Esophagus squamous epithelium (tissue), 5 donors: ENCODE results near the gene ANKMY2. TPM values are rescaled to one million over a fixed set of nuclear protein-coding genes. Genes with fewer than 3 reads are reported as not detected.

Experiments used
- DNase-seq: peaks from one replicate; lab custom pipeline; 2025; lab: John Stamatoyannopoulos, UW
- H3K27ac ChIP-seq, 4 donors: fragments of 200-600 bp; sonication (generic); one replicate each; pipeline ENCODE4 v1.5.1; 2016 to 2019; ENCODE audit warnings: mild to moderate bottlenecking in 1 of 4
- H3K27me3 ChIP-seq, 4 donors: fragments of 200-600 bp; sonication (generic); 1 replicate in 3 of 4; 2 replicates in 1 of 4; pipeline versions ENCODE4 v1.5.1 to v1.6.0; 2017 to 2021; ENCODE audit warnings: antibody characterized with exemption in 1 of 4
- H3K36me3 ChIP-seq, 3 donors: fragments of 200-600 bp; sonication (generic); one replicate each; pipeline ENCODE4 v1.5.1; 2016 to 2019
- H3K4me1 ChIP-seq, 3 donors: fragments of 200-600 bp; sonication (generic); one replicate each; pipeline ENCODE4 v1.5.1; 2017 to 2019
- H3K4me3 ChIP-seq, 4 donors: fragments of 200-600 bp; sonication (generic); 1 replicate in 3 of 4; 2 replicates in 1 of 4; pipeline ENCODE4 v1.5.1; 2016 to 2019; ENCODE audit warnings: mild to moderate bottlenecking in 2 of 4, moderate library complexity in 1 of 4
- H3K9me3 ChIP-seq, 3 donors: fragments of 200-600 bp; sonication (generic); one replicate each; pipeline ENCODE4 v1.5.1; 2016 to 2019
- POLR2A ChIP-seq, 4 donors: fragments of 450-650 bp; IDR thresholded peaks; one replicate each; pipeline ENCODE4 v1.6.1; 2017; ENCODE audit warnings: antibody characterized with exemption in 4 of 4, mild to moderate bottlenecking in 4 of 4, moderate library complexity in 3 of 4
- WGBS, 2 donors: methylation state at CpG; one replicate each; pipeline ENCODE4 v1.1.5; 2018; 5-methylcytosine and 5-hydroxymethylcytosine counted together
- intact Hi-C: fragments of 100-400 bp; cut with DNase I; formaldehyde crosslinking; loops from one replicate; pipeline ENCODE4 v1.15.0; 2022
- total RNA-seq, 4 donors: library from RNA; depleted of rRNA; stranded (reverse); fragments of >200 nt; gene quantifications; one replicate each; pipeline ENCODE4 v1.1.0, GENCODE V29; 2016
- TF ChIP-seq, protein P1 (sequence below), 6 experiments: fragments of 450-650 bp in 4 of 6; fragments of 200-600 bp in 2 of 6; sonication (generic) in 2 of 6; IDR thresholded peaks; one replicate each; pipeline ENCODE4 v1.5.1; 2016 to 2019; ENCODE audit warnings: antibody characterized with exemption in 6 of 6, mild to moderate bottlenecking in 4 of 6, moderate library complexity in 4 of 6
- donor health status: DM: yes; HTN: yes; CAD: no.

Gene ANKMY2
- total RNA-seq, 4 donors from 2014 or later = 3.8 to 13.4 (median 7.0) TPM

DNA sequence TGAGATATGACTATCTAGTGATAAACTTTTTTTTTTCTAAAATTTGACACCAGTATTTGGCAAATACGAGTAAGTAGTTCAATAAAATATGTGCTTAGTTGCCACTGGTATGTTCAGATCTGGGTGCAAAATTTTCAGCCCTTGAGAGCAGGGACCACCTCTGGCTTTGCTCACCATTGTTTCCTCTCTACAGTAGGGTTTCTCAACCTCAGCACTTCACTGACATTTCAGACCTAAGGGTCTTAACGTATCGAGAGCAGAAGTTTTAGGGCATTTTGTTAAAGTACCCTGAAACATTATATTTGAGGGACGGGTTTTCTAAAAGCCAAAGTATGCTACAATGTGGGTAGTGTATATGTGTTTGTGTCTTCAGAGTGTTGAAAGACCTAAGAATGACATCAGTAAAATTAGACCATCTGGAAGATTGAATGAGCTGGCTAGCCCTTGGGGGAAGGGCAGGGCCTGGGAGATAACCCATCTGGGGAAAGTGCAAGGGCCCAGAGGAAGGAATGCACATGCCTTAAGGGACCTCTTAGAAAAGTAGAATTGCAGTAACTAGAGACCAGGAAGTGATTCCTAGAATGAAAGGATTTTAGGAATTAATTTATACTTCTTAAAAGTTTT, 12.2 kb upstream of the ANKMY2 start:
- WGBS, 2 donors = 81 to 90% methylated on average over 4 of the region's 4 CpGs
- no peaks in the 10 kb centered on the region for H3K9me3 ChIP-seq

DNA sequence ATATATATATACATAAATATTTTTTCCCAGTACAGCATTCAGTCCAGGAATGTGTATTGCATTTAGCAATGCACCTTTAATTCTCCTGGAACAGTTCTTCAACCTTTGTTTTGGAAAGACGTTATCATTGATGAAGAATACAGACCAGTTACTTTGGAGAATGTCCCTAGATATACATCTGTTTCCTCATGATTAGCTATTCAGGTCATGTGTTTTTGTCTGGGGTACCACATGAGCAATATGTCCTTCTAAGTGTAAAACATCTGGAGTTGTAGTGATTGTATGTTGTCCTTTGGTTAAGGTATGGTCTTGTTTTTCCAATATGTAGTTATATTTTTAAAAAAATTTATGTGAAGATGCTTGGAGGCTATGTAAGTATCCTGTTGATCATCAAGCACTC, 10.6 kb upstream of the ANKMY2 start:
- Histone ChIP-seq H3K27ac (no peak overlapping the region), H3K9me3 (no peaks in the 10 kb centered on the region), H3K36me3 (no peaks in the 10 kb centered on the region), H3K27me3 (no peaks in the 10 kb centered on the region), H3K4me3 (no peak overlapping the region), H3K4me1 (peaks cover 15 to 68% (median 20%) of the 10 kb centered on the region in 3 donors)
- WGBS, 2 donors = 62 to 68% methylated on average over 1 of the region's 1 CpG
- TF ChIP-seq POLR2A (IDR thresholded peaks at IDR 0.05) = no peak
- TF ChIP-seq, protein P1, sequence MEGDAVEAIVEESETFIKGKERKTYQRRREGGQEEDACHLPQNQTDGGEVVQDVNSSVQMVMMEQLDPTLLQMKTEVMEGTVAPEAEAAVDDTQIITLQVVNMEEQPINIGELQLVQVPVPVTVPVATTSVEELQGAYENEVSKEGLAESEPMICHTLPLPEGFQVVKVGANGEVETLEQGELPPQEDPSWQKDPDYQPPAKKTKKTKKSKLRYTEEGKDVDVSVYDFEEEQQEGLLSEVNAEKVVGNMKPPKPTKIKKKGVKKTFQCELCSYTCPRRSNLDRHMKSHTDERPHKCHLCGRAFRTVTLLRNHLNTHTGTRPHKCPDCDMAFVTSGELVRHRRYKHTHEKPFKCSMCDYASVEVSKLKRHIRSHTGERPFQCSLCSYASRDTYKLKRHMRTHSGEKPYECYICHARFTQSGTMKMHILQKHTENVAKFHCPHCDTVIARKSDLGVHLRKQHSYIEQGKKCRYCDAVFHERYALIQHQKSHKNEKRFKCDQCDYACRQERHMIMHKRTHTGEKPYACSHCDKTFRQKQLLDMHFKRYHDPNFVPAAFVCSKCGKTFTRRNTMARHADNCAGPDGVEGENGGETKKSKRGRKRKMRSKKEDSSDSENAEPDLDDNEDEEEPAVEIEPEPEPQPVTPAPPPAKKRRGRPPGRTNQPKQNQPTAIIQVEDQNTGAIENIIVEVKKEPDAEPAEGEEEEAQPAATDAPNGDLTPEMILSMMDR (IDR thresholded peaks at IDR 0.05) = no peak
- no peak for DNase-seq
- intact Hi-C loops = no loop called here

More for the DNA sequence above, 12.2 kb upstream of the ANKMY2 start:
- peaks cover 3 to 68% (median 21%) of the 10 kb centered on the region in 3 donors for H3K4me1 ChIP-seq
- no peak for TF ChIP-seq POLR2A (IDR thresholded peaks at IDR 0.05)
- TF ChIP-seq, protein P1 (IDR thresholded peaks at IDR 0.05) = no peak
- H3K27ac ChIP-seq = no peak overlapping the region
- intact Hi-C loops = no loop called here
- DNase-seq = no peak
- no peaks in the 10 kb centered on the region for H3K36me3 ChIP-seq
- no peaks in the 10 kb centered on the region for H3K27me3 ChIP-seq
- no peak overlapping the region for H3K4me3 ChIP-seq

DNA sequence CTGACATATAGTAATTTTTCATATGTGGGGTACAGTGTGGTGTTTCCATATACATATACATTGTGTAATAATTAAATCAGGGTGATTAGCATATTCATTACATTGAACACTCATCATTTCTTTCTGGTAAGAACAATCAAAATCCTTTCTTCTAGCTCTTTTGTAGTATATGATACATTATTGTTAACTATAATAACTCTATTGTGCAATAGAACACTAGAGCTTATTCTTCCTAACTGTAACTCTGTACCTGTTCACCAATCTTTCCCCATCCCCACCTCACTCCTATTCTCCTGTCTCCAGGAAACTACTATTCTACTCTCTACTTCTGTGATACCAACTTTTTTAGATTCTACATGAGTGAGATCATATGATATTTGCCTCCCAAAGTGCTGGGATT, 9.8 kb upstream of the ANKMY2 start:
- DNase-seq = no peak
- Histone ChIP-seq H3K27me3 (no peaks in the 10 kb centered on the region), H3K9me3 (no peaks in the 10 kb centered on the region), H3K4me1 (peaks cover 14 to 68% (median 20%) of the 10 kb centered on the region in 3 donors), H3K36me3 (no peaks in the 10 kb centered on the region), H3K4me3 (no peak overlapping the region), H3K27ac (no peak overlapping the region)
- TF ChIP-seq POLR2A (IDR thresholded peaks at IDR 0.05) = no peak
- TF ChIP-seq, protein P1 (IDR thresholded peaks at IDR 0.05) = no peak
- intact Hi-C loops = no loop called here

DNA sequence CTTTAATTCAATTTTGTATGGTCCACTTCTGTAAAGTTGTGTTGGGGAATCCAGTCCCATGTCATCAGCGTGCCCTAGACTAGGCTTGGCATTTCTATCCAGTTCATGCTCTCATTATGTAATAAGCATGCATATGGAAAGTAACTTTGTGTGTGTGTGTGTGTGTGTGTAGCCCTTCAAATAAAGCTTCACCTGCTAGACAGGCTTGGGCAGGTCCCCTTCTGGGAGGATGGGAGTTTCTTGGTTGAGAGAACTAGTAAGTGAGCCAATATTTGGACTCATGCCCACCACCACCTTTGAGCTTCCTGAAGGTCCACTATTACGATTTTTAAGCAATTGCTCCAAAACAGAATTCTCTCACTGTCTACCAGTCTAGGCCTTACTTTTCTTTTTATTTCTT, 7.3 kb upstream of the ANKMY2 start:
- peak overlapping the region in 3 of 4 donors; percentile 50 to 73 (median 69) for H3K27ac ChIP-seq

DNA sequence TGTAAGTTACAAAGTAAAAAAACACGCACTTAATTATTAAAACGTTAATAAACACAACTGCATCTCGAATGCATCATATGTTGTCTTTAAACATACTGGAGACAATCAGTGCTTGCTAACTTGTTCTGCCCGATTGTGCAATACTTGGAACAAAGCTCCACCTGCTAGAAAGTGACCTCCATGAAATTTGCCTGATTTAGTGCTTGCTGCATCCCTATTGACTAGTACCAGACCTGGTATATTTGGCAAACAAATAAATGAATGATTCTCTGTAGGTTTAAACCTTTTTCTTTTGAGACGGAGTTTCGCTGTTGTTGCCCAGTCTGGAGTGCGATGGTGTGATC, 6.7 kb upstream of the ANKMY2 start:
- Histone ChIP-seq H3K9me3 (no peaks in the 10 kb centered on the region), H3K27me3 (no peaks in the 10 kb centered on the region), H3K4me1 (peaks cover 24 to 86% (median 38%) of the 10 kb centered on the region in 3 donors), H3K36me3 (no peaks in the 10 kb centered on the region), H3K27ac (peak overlapping the region in 3 of 4 donors; percentile 50 to 73 (median 69)), H3K4me3 (no peak overlapping the region)
- intact Hi-C loops = no loop called here
- TF ChIP-seq, protein P1 (IDR thresholded peaks at IDR 0.05) = no peak
- no peak for TF ChIP-seq POLR2A (IDR thresholded peaks at IDR 0.05)
- WGBS, 2 donors = 78 to 80% methylated on average over 7 of the region's 7 CpGs
- DNase-seq = no peak

More for the DNA sequence above, 7.3 kb upstream of the ANKMY2 start:
- H3K9me3 ChIP-seq = no peaks in the 10 kb centered on the region
- H3K4me1 ChIP-seq = peaks cover 24 to 85% (median 32%) of the 10 kb centered on the region in 3 donors
- H3K36me3 ChIP-seq = no peaks in the 10 kb centered on the region
- intact Hi-C loops = no loop called here
- no peak overlapping the region for H3K4me3 ChIP-seq
- no peak for DNase-seq
- H3K27me3 ChIP-seq = no peaks in the 10 kb centered on the region
- 23 to 49% methylated on average over 2 of the region's 2 CpGs for WGBS, 2 donors
- no peak for TF ChIP-seq POLR2A (IDR thresholded peaks at IDR 0.05)
